Measurements from ENCODE around the gene PDCL3. TPM values are rescaled to one million over a fixed set of nuclear protein-coding genes. Genes with fewer than 3 reads are reported as not detected.

Gene PDCL3
- polyA plus RNA-seq, 1 donor (not counting 4 experiments of a cell fraction or from before 2014, with no cell fraction given): 42.2 TPM

GRCh38 chr2:100584816-100585215 lies 22.0 kb downstream of the PDCL3 start:
- TF ChIP-seq EZH2 (IDR thresholded peaks at IDR 0.05; ENCODE audit: low read length): no peak
- no peak for TF ChIP-seq CTCF (optimal IDR thresholded peaks at IDR 0.05 in 1 of 3, IDR thresholded peaks at IDR 0.05 in 1 of 3, conservative IDR thresholded peaks at IDR 0.05 in 1 of 3; ENCODE audit: extremely low read depth in 1 of 3, insufficient read depth in 2 of 3, low read length in 3 of 3)
- dilution Hi-C loops (cut with MboI; ENCODE audit: extremely low pct_ligation_motif_present, low sequenced_read_pairs): no loop called here
- FAIRE-seq (no peak), DNase-seq (ENCODE audit: low read depth, low spot score) (no peak)
- no peaks in the 10 kb centered on the region for H3K79me2 ChIP-seq (ENCODE audit: control insufficient read depth, insufficient read depth, low read length)
- H4K20me1 ChIP-seq (ENCODE audit: control insufficient read depth, extremely low read depth, insufficient read depth, low read length): no peaks in the 10 kb centered on the region
- no peak overlapping the region for H3K9ac ChIP-seq (ENCODE audit: control insufficient read depth, extremely low read depth, insufficient read depth, low read length)
- H3K36me3 ChIP-seq (ENCODE audit: control insufficient read depth in 2 of 2, extremely low read depth in 1 of 2, insufficient read depth in 2 of 2, low read length in 2 of 2): no peaks in the 10 kb centered on the region
- peaks cover 3% of the 10 kb centered on the region for H3K4me1 ChIP-seq (ENCODE audit: control insufficient read depth, extremely low read depth, insufficient read depth, low read length)
- H3K9me3 ChIP-seq (ENCODE audit: control insufficient read depth, low read depth, low read length): no peaks in the 10 kb centered on the region
- no peaks in the 10 kb centered on the region for H3K27me3 ChIP-seq (ENCODE audit: control insufficient read depth, extremely low read depth, insufficient read depth, low read length)
- H3K4me2 ChIP-seq (ENCODE audit: control insufficient read depth, extremely low read depth, insufficient read depth, low read depth, low read length): no peak overlapping the region
- no peak overlapping the region for H3K27ac ChIP-seq (ENCODE audit: control insufficient read depth, insufficient read depth, low read length)
- no peak overlapping the region for H3K4me3 ChIP-seq (ENCODE audit: control insufficient read depth in 2 of 3, extremely low read depth in 1 of 3, insufficient read depth in 2 of 3, low read depth in 1 of 3, low read length in 3 of 3)
- no peaks in the 10 kb centered on the region for H3K9me1 ChIP-seq (ENCODE audit: control insufficient read depth, extremely low read depth, insufficient read depth, low read length)
- no peak overlapping the region for H2AFZ ChIP-seq (ENCODE audit: control insufficient read depth, low read length)

- no peaks in the 10 kb centered on the region for H4K20me1 ChIP-seq (ENCODE audit: control insufficient read depth, extremely low read depth, insufficient read depth, low read length)
- no peaks in the 10 kb centered on the region for H3K9me1 ChIP-seq (ENCODE audit: control insufficient read depth, extremely low read depth, insufficient read depth, low read length)
- no peaks in the 10 kb centered on the region for H3K9me3 ChIP-seq (ENCODE audit: control insufficient read depth, low read depth, low read length)
- TF ChIP-seq CTCF (optimal IDR thresholded peaks at IDR 0.05 in 1 of 3, IDR thresholded peaks at IDR 0.05 in 1 of 3, conservative IDR thresholded peaks at IDR 0.05 in 1 of 3; ENCODE audit: extremely low read depth in 1 of 3, insufficient read depth in 2 of 3, low read length in 3 of 3): no peak
- no peak for TF ChIP-seq EZH2 (IDR thresholded peaks at IDR 0.05; ENCODE audit: low read length)
- no peak overlapping the region for H3K4me3 ChIP-seq (ENCODE audit: control insufficient read depth in 2 of 3, extremely low read depth in 1 of 3, insufficient read depth in 2 of 3, low read depth in 1 of 3, low read length in 3 of 3)
- no peaks in the 10 kb centered on the region for H3K27me3 ChIP-seq (ENCODE audit: control insufficient read depth, extremely low read depth, insufficient read depth, low read length)
- H3K4me2 ChIP-seq (ENCODE audit: control insufficient read depth, extremely low read depth, insufficient read depth, low read depth, low read length): no peak overlapping the region
- no peaks in the 10 kb centered on the region for H3K36me3 ChIP-seq (ENCODE audit: control insufficient read depth in 2 of 2, extremely low read depth in 1 of 2, insufficient read depth in 2 of 2, low read length in 2 of 2)
- DNase-seq (ENCODE audit: low read depth, low spot score) (no peak), FAIRE-seq (no peak)
- H3K9ac ChIP-seq (ENCODE audit: control insufficient read depth, extremely low read depth, insufficient read depth, low read length): no peak overlapping the region
- dilution Hi-C loops (cut with MboI; ENCODE audit: extremely low pct_ligation_motif_present, low sequenced_read_pairs): no loop called here
- no peak overlapping the region for H3K27ac ChIP-seq (ENCODE audit: control insufficient read depth, insufficient read depth, low read length)
- no peak overlapping the region for H2AFZ ChIP-seq (ENCODE audit: control insufficient read depth, low read length)
- no peaks in the 10 kb centered on the region for H3K79me2 ChIP-seq (ENCODE audit: control insufficient read depth, insufficient read depth, low read length)
- peaks cover 3% of the 10 kb centered on the region for H3K4me1 ChIP-seq (ENCODE audit: control insufficient read depth, extremely low read depth, insufficient read depth, low read length)
These were observed 25.4 kb downstream of the PDCL3 start for GRCh38 chr2:100588071-100588786.

Data from keratinocyte (primary cell).